Upper lobe of right lung (tissue), 1 donor: ENCODE data around the gene MAML3. TPM values are rescaled to one million over a fixed set of nuclear protein-coding genes. Genes with fewer than 3 reads are reported as not detected.

Experiments used
- ATAC-seq: fragments of 200-7000 bp; cut with Tn5 transposase; one replicate; pipeline ENCODE4 v1.9.1; 2020; ENCODE audit warnings: mild to moderate bottlenecking, moderate library complexity
- DNase-seq: peaks from one replicate; pipeline ENCODE4 v3.0.0-alpha.2; 2020
- H3K27ac ChIP-seq: fragments of 200-600 bp; one replicate; pipeline ENCODE4 v1.8.0; 2022
- H3K27me3 ChIP-seq: fragments of 200-600 bp; one replicate; pipeline ENCODE4 v1.8.0; 2022; ENCODE audit warnings: mild to moderate bottlenecking
- H3K36me3 ChIP-seq: fragments of 200-600 bp; one replicate; pipeline ENCODE4 v1.8.0; 2022
- H3K4me1 ChIP-seq: fragments of 200-600 bp; one replicate; pipeline ENCODE4 v1.8.0; 2022
- H3K4me3 ChIP-seq: fragments of 200-600 bp; one replicate; pipeline ENCODE4 v1.8.0; 2022; ENCODE audit warnings: mild to moderate bottlenecking
- H3K9me3 ChIP-seq: fragments of 200-600 bp; one replicate; pipeline ENCODE4 v1.8.0; 2022
- CTCF ChIP-seq: fragments of 200-600 bp; IDR thresholded peaks from one replicate; pipeline ENCODE4 v1.8.0; 2022; ENCODE audit warnings: antibody characterized with exemption
- intact Hi-C: fragments of 100-400 bp; cut with DNase I; formaldehyde crosslinking; loops from one replicate; pipeline ENCODE4 v1.11.0; 2022
- long read RNA-seq: library from polyadenylated mRNA; unstranded; transcript quantifications from one replicate; pipeline ENCODE4 v2.0.0, GENCODE V29; 2021
- total RNA-seq: library from RNA; stranded (reverse); fragmentation: NEBNext Ultra II Directional; extraction: Animal tissue kit (Norgen Biotek cat#: 25700); gene quantifications from one replicate; pipeline ENCODE4 v1.2.1, GENCODE V29; 2021
- donor health status: DM: no; HTN: yes; CAD: no; lungs with severe emphysema.

Gene MAML3
- 13.1 TPM for total RNA-seq
- long read RNA-seq, full-length matches to known transcripts = 1 of 23 reads
- long read RNA-seq, partial matches to known transcripts = 5 of 23 reads
- long read RNA-seq, other reads (novel, unspliced or antisense) = 17 of 23 reads

GRCh38 chr4:140153718-140154571 is at the start of gene MAML3:
Gene MAML3, minus strand, starts transcription at chr4:140154184. Its CDS starts 857 bp downstream, at chr4:140153327.
- intact Hi-C loops = loop anchor here (5.0 to 10.0 kb wide), 2 partner anchors 98 to 419 kb away; no protein-coding TSS in a partner anchor
- Histone ChIP-seq H3K36me3 (no peaks in the 10 kb centered on the region), H3K27ac (peak within 1 kb of the TSS; percentile 97), H3K4me3 (peak within 1 kb of the TSS; percentile 81), H3K4me1 (peaks cover 17% of the 10 kb centered on the region), H3K27me3 (no peaks in the 10 kb centered on the region), H3K9me3 (no peaks in the 10 kb centered on the region)
- TF ChIP-seq CTCF = no peak
- DNase-seq (peak; percentile 97), ATAC-seq (peak; percentile 77)

GRCh38 chr4:140198942-140199341 is 45.0 kb upstream of the MAML3 start:
- TF ChIP-seq CTCF = no peak
- Histone ChIP-seq H3K27ac (no peak overlapping the region), H3K36me3 (no peaks in the 10 kb centered on the region), H3K27me3 (no peaks in the 10 kb centered on the region), H3K4me3 (no peak overlapping the region), H3K4me1 (no peaks in the 10 kb centered on the region), H3K9me3 (no peaks in the 10 kb centered on the region)
- no peak for DNase-seq
- no peak for ATAC-seq
- intact Hi-C loops = no loop called here

DNA sequence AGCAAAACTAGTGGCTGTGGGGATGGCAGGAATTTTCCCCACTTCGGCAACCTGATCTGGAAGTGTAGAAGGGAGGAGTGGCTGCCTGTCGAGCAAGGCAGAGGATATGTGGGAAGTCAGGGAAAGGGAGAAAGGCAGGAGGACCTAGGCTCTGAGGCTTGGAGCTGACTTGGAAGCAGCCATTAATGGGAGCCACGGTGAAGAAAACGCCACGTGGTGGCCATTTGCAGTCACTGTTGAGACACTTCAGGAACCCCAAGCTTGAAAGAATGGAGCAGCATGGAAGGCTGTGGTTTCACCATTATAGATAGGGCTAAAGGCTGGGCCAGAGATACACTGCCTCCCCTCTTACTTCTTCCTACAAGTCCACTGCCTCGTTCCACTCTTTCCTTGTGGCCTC is 41.8 kb upstream of the MAML3 start:
- H3K27ac ChIP-seq = no peak overlapping the region
- H3K9me3 ChIP-seq = no peaks in the 10 kb centered on the region
- no peaks in the 10 kb centered on the region for H3K27me3 ChIP-seq
- DNase-seq (no peak), ATAC-seq (no peak)
- intact Hi-C loops = no loop called here
- TF ChIP-seq CTCF = no peak
- H3K4me1 ChIP-seq = no peaks in the 10 kb centered on the region
- H3K4me3 ChIP-seq = no peak overlapping the region
- H3K36me3 ChIP-seq = no peaks in the 10 kb centered on the region

- Histone ChIP-seq H3K9me3 (no peaks in the 10 kb centered on the region), H3K4me3 (no peak overlapping the region), H3K27me3 (no peaks in the 10 kb centered on the region), H3K4me1 (peaks cover 8% of the 10 kb centered on the region), H3K27ac (no peak overlapping the region), H3K36me3 (no peaks in the 10 kb centered on the region)
- no peak for ATAC-seq
- intact Hi-C loops = no loop called here
- TF ChIP-seq CTCF = no peak
- DNase-seq = no peak
Observed at GRCh38 chr4:140189805-140190204, 35.8 kb upstream of the MAML3 start.

- Histone ChIP-seq H3K4me1 (peaks cover 8% of the 10 kb centered on the region), H3K9me3 (no peaks in the 10 kb centered on the region), H3K27ac (no peak overlapping the region), H3K36me3 (no peaks in the 10 kb centered on the region), H3K4me3 (no peak overlapping the region), H3K27me3 (no peaks in the 10 kb centered on the region)
- ATAC-seq (peak; percentile 74), DNase-seq (peak; percentile 65)
- TF ChIP-seq CTCF = no peak
- intact Hi-C loops = no loop called here
Observed at GRCh38 chr4:140188975-140189374, 35.0 kb upstream of the MAML3 start.
